ENCODE measurements around the gene KASH5. TPM values are rescaled to one million over a fixed set of nuclear protein-coding genes. Genes with fewer than 3 reads are reported as not detected.

Gene KASH5
- total and polyA plus RNA-seq, 4 donors: not detected

GRCh38 chr19:49456326-49456725, 68.3 kb downstream of the KASH5 start (continued):
- TF ChIP-seq CTCF (IDR thresholded peaks at IDR 0.05; ENCODE audit: low read depth, low read length, missing input control): no peak

GRCh38 chr19:49458567-49458903, 70.5 kb downstream of the KASH5 start:
- H3K36me3 ChIP-seq (ENCODE audit: control insufficient read depth in 4 of 4, insufficient read depth in 3 of 4, low read depth in 1 of 4, low read length in 3 of 4): peaks cover 0 to 3% (median 1%) of the 10 kb centered on the region in 4 donors
- no peak overlapping the region for H3K4me3 ChIP-seq (ENCODE audit: low read depth in 1 of 3, low read length in 3 of 3)
- WGBS: 92% methylated on average over 5 of the region's 5 CpGs
- no peak for DNase-seq (ENCODE audit: low spot score)
- H3K27ac ChIP-seq (ENCODE audit: low read depth in 1 of 2, low read length in 2 of 2): no peak overlapping the region
- no peak overlapping the region for H3K9ac ChIP-seq (ENCODE audit: low read depth in 1 of 2, low read length in 2 of 2)
- H3K9me3 ChIP-seq (ENCODE audit: control insufficient read depth in 4 of 4, low read length in 3 of 4): no peaks in the 10 kb centered on the region
- no peaks in the 10 kb centered on the region for H3K27me3 ChIP-seq (ENCODE audit: control insufficient read depth in 4 of 4, insufficient read depth in 4 of 4, low read length in 3 of 4)
- peaks cover 0 to 6% (median 3%) of the 10 kb centered on the region in 4 donors for H3K4me1 ChIP-seq (ENCODE audit: control insufficient read depth in 4 of 4, insufficient read depth in 4 of 4, low read length in 3 of 4)
- no peak for TF ChIP-seq FOXA1 (IDR thresholded peaks at IDR 0.05)
- no peak for TF ChIP-seq MAX (IDR thresholded peaks at IDR 0.05)
- TF ChIP-seq YY1 (IDR thresholded peaks at IDR 0.05): no peak
- no peak for TF ChIP-seq SP1 (IDR thresholded peaks at IDR 0.05)
- no peak for TF ChIP-seq HNF4G (IDR thresholded peaks at IDR 0.05)
- TF ChIP-seq, protein P1, sequence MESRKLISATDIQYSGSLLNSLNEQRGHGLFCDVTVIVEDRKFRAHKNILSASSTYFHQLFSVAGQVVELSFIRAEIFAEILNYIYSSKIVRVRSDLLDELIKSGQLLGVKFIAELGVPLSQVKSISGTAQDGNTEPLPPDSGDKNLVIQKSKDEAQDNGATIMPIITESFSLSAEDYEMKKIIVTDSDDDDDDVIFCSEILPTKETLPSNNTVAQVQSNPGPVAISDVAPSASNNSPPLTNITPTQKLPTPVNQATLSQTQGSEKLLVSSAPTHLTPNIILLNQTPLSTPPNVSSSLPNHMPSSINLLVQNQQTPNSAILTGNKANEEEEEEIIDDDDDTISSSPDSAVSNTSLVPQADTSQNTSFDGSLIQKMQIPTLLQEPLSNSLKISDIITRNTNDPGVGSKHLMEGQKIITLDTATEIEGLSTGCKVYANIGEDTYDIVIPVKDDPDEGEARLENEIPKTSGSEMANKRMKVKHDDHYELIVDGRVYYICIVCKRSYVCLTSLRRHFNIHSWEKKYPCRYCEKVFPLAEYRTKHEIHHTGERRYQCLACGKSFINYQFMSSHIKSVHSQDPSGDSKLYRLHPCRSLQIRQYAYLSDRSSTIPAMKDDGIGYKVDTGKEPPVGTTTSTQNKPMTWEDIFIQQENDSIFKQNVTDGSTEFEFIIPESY (IDR thresholded peaks at IDR 0.05): no peak
- no peak for TF ChIP-seq TAF1 (conservative IDR thresholded peaks at IDR 0.05)
- TF ChIP-seq CTCF (IDR thresholded peaks at IDR 0.05; ENCODE audit: low read depth, low read length, missing input control): no peak
- TF ChIP-seq RAD21 (IDR thresholded peaks at IDR 0.05): no peak
- no peak for TF ChIP-seq GABPA (IDR thresholded peaks at IDR 0.05 in 1 of 2, conservative IDR thresholded peaks at IDR 0.05 in 1 of 2)

DNA sequence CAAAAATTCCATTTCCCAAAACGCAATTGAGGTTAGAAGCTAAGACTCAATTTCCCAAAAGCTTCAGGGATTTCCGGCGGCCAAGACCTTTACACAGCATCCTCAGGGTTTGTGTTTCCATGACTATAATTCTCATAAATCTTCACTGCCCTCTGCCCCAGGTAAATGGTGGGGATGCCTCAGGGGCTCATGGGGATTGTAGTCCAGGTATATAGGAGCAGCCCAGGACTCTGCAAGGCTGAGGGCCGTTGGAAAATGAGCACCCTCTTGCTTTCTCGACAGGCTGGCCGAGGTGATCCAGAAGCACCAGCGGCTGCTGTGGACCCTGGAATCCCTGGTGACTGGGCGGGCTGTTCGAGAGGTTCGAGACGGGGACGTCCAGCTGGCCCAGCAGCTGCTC, 71.3 kb downstream of the KASH5 start:
- Histone ChIP-seq H3K36me3 (ENCODE audit: control insufficient read depth in 4 of 4, insufficient read depth in 3 of 4, low read depth in 1 of 4, low read length in 3 of 4) (peaks cover under 1 to 3% (median 2%) of the 10 kb centered on the region in 4 donors), H3K9ac (ENCODE audit: low read depth in 1 of 2, low read length in 2 of 2) (no peak overlapping the region), H3K27me3 (ENCODE audit: control insufficient read depth in 4 of 4, insufficient read depth in 4 of 4, low read length in 3 of 4) (no peaks in the 10 kb centered on the region), H3K9me3 (ENCODE audit: control insufficient read depth in 4 of 4, low read length in 3 of 4) (no peaks in the 10 kb centered on the region), H3K27ac (ENCODE audit: low read depth in 1 of 2, low read length in 2 of 2) (no peak overlapping the region), H3K4me1 (ENCODE audit: control insufficient read depth in 4 of 4, insufficient read depth in 4 of 4, low read length in 3 of 4) (no peaks in the 10 kb centered on the region), H3K4me3 (ENCODE audit: low read depth in 1 of 3, low read length in 3 of 3) (no peak overlapping the region)
- no peak for DNase-seq (ENCODE audit: low spot score)
- TF ChIP-seq HNF4G (IDR thresholded peaks at IDR 0.05) (no peak), NR2F2 (IDR thresholded peaks at IDR 0.05) (no peak), HNF4A (conservative IDR thresholded peaks at IDR 0.05) (no peak), RAD21 (IDR thresholded peaks at IDR 0.05) (no peak), YY1 (IDR thresholded peaks at IDR 0.05) (no peak), FOXA2 (IDR thresholded peaks at IDR 0.05) (no peak), GABPA (IDR thresholded peaks at IDR 0.05 in 1 of 2, conservative IDR thresholded peaks at IDR 0.05 in 1 of 2) (no peak), FOXA1 (IDR thresholded peaks at IDR 0.05) (no peak), RXRA (IDR thresholded peaks at IDR 0.05) (no peak), EGR1 (IDR thresholded peaks at IDR 0.05; ENCODE audit: low read depth in 2 of 2) (no peak), MAX (IDR thresholded peaks at IDR 0.05) (no peak), TAF1 (conservative IDR thresholded peaks at IDR 0.05) (no peak), JUND (IDR thresholded peaks at IDR 0.05) (no peak)
- TF ChIP-seq, protein P2, sequence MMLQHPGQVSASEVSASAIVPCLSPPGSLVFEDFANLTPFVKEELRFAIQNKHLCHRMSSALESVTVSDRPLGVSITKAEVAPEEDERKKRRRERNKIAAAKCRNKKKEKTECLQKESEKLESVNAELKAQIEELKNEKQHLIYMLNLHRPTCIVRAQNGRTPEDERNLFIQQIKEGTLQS (IDR thresholded peaks at IDR 0.05): no peak
- TF ChIP-seq, protein P1 (IDR thresholded peaks at IDR 0.05): no peak
- TF ChIP-seq, protein P3, sequence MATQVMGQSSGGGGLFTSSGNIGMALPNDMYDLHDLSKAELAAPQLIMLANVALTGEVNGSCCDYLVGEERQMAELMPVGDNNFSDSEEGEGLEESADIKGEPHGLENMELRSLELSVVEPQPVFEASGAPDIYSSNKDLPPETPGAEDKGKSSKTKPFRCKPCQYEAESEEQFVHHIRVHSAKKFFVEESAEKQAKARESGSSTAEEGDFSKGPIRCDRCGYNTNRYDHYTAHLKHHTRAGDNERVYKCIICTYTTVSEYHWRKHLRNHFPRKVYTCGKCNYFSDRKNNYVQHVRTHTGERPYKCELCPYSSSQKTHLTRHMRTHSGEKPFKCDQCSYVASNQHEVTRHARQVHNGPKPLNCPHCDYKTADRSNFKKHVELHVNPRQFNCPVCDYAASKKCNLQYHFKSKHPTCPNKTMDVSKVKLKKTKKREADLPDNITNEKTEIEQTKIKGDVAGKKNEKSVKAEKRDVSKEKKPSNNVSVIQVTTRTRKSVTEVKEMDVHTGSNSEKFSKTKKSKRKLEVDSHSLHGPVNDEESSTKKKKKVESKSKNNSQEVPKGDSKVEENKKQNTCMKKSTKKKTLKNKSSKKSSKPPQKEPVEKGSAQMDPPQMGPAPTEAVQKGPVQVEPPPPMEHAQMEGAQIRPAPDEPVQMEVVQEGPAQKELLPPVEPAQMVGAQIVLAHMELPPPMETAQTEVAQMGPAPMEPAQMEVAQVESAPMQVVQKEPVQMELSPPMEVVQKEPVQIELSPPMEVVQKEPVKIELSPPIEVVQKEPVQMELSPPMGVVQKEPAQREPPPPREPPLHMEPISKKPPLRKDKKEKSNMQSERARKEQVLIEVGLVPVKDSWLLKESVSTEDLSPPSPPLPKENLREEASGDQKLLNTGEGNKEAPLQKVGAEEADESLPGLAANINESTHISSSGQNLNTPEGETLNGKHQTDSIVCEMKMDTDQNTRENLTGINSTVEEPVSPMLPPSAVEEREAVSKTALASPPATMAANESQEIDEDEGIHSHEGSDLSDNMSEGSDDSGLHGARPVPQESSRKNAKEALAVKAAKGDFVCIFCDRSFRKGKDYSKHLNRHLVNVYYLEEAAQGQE (IDR thresholded peaks at IDR 0.05): no peak
- 96% methylated on average over 12 of the region's 12 CpGs for WGBS
